GM06990 (cell line): Measurements from ENCODE around the gene TOP3B.

Experiments used
- DNase-seq: peaks from one replicate; pipeline ENCODE4 v3.0.0-alpha.2; 2011; ENCODE audit not compliant: insufficient read length; ENCODE audit errors: extremely low read depth
- H3K27me3 ChIP-seq: replicated peaks from 2 replicates; pipeline ENCODE4 v1.6.0; 2011; ENCODE audit warnings: low read length; ENCODE audit not compliant: control insufficient read depth, insufficient read depth
- H3K36me3 ChIP-seq: 2 replicates; pipeline ENCODE4 v1.5.1; 2011; ENCODE audit warnings: low read length; ENCODE audit not compliant: control insufficient read depth, insufficient read depth
- H3K4me3 ChIP-seq: replicated peaks from 2 replicates; pipeline ENCODE4 v1.5.1; 2011; ENCODE audit warnings: low read depth, mild to moderate bottlenecking, control low read depth, low read length
- CTCF ChIP-seq: IDR thresholded peaks from 2 replicates; pipeline ENCODE4 v1.5.1; 2011; ENCODE audit warnings: low read length, control low read depth, mild to moderate bottlenecking, inconsistent platforms; ENCODE audit not compliant: insufficient read depth, poor library complexity, severe bottlenecking

Gene TOP3B

DNA sequence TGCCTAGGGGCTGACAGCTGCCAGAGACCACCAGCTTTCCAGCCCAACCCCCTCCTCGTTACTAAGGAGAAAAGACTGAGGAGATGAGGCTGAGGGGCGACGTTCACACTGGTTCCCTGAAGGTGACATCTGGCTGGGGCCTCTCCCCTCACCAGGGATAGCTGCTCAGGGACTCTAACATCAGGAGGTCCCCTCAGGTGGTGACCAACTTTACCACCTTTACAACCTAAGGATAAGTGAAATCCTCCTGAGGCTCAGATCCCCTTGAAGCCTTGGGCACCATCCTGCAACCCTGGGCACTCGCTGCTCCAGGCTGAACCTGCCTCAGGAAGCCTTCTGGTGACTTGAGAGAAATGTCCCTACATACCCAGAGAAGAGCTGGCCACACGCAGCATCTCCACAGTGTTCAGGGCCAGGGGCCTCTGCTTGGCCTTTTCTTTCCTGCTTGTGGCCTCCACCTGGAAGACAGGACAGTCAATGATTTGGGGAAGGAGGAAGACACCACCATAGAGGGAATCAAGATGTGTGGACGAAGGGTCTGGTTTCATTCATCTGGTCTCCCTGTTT lies 17.6 kb downstream of the TOP3B start:
- no peak for DNase-seq
- no peak for TF ChIP-seq CTCF
- Histone ChIP-seq H3K36me3 (peaks cover 46% of the 10 kb centered on the region), H3K27me3 (no peaks in the 10 kb centered on the region), H3K4me3 (no peak overlapping the region)

DNA sequence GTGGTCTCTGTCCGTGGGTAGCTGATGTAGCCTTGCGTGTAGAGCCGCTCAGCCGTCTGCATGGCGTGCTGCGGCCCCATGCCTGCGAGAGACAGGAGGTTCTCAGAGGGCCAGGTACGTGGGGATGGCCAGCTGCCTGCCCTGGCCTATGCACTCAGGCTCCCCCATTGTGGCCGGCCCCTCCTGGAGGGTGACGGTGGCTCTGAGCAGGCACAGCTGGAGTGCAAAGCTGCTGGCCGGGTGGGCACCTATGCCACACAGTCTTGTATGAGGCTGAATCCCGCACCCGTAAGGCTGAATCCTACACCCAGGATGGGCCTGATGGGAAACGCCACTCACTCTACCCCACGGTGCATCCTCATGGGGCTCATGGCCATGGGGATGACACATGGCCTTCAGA lies 18.4 kb downstream of the TOP3B start:
- Histone ChIP-seq H3K4me3 (no peak overlapping the region), H3K36me3 (peaks cover 52% of the 10 kb centered on the region), H3K27me3 (no peaks in the 10 kb centered on the region)
- TF ChIP-seq CTCF: no peak
- DNase-seq: no peak

GRCh38 chr22:21963790-21964211 lies 18.8 kb downstream of the TOP3B start:
- no peak for TF ChIP-seq CTCF
- H3K36me3 ChIP-seq: peaks cover 55% of the 10 kb centered on the region

DNA sequence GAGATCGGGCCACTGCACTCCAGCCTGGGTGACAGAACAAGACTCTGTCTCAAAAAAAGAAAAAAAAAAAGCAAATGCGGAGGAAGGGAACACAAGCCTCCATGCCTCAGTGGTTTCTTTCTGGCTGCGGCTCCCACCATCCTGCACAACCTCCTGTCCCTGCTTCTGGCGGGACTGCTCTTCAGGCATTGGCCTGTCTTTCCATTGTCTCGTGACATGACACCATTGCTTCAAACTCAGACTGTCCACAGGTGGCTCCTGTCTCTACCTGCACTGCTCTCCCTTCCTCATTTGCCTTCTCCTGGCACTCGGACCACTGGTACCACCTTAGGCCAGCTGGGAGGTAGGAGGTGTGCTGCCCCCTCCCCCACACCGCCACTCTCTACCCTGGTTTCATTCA lies 19.3 kb downstream of the TOP3B start:
- no peak for TF ChIP-seq CTCF
- no peak for DNase-seq
- Histone ChIP-seq H3K4me3 (no peak overlapping the region), H3K27me3 (no peaks in the 10 kb centered on the region), H3K36me3 (peaks cover 59% of the 10 kb centered on the region)

More at GRCh38 chr22:21963790-21964211, 18.8 kb downstream of the TOP3B start:
- no peak overlapping the region for H3K4me3 ChIP-seq
- DNase-seq: no peak
- no peaks in the 10 kb centered on the region for H3K27me3 ChIP-seq

- TF ChIP-seq CTCF: no peak
- H3K4me3 ChIP-seq: no peak overlapping the region
- H3K27me3 ChIP-seq: no peaks in the 10 kb centered on the region
- peaks cover 56% of the 10 kb centered on the region for H3K36me3 ChIP-seq
- DNase-seq: no peak
These were observed 20.0 kb downstream of the TOP3B start for GRCh38 chr22:21962655-21962949.

DNA sequence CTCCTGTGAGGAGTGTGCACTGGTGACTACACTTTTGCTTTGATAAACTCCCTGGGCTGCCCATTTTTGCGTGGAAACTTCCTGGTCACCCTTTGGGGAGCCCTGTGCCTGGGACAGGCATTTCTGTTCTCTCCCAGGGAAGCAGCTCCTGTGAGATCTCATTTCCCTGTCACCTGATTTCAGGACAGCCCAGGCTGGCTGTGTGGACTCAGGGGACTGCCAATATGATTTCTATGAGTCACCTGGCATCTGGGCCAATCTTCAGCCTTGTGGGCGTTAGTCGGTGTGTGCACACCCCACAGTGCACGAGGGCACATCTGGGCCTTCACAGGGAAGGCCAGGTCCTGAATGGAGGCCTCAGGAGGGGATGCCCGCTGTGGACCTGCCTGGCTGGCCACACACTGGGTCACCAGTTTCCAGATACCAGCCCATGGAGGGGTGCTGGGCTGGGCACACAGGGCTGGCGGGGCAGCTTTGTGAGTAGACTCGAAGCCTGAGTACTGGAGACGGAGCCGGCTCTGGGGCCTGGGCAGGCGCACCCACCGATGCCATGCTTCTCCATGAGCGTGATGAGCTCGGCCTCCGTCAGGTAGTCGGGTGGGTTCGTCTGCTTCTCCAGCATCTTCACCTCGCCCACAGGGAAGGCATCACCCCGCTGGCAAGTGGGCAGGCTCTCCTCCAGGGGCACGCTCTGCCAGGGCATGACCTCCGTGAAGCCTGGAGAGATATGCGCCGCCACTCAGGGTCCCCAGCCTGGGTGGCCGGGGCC lies 20.5 kb downstream of the TOP3B start:
- Histone ChIP-seq H3K36me3 (peaks cover 55% of the 10 kb centered on the region), H3K27me3 (no peaks in the 10 kb centered on the region), H3K4me3 (no peak overlapping the region)
- no peak for TF ChIP-seq CTCF
- no peak for DNase-seq
